Cortex of kidney (tissue), 1 donor: Measurements from ENCODE around the gene TBP.
"Not testable (repeated sequence)": the region's sequence is repeated elsewhere in the genome, so short reads cannot be mapped to it uniquely, and the experiment has no call there.

Experiments used
- DNase-seq: peaks from one replicate; lab custom pipeline; 2025; lab: John Stamatoyannopoulos, UW

TBP gene

GRCh38 chr6:170554013-170554795 is at the start of gene TBP:
TBP (plus strand) TSS chr6:170554369; CDS start chr6:170557030, 2,661 bp downstream.
- DNase-seq, result peak; percentile 25

- no peak for DNase-seq
Observed at GRCh38 chr6:170504479-170504878, 49.7 kb upstream of the TBP start.

- DNase-seq, result no peak
Observed at GRCh38 chr6:170505306-170505705, 48.9 kb upstream of the TBP start.

GRCh38 chr6:170506446-170506845 is 47.7 kb upstream of the TBP start:
- DNase-seq, result no peak

- not testable (repeated sequence) for DNase-seq
Observed at GRCh38 chr6:170507728-170508127, 46.4 kb upstream of the TBP start.

- DNase-seq, result not testable (repeated sequence)
Observed at GRCh38 chr6:170508275-170508674, 45.9 kb upstream of the TBP start.

GRCh38 chr6:170508892-170509722 is 45.1 kb upstream of the TBP start:
- DNase-seq, result not testable (repeated sequence)

GRCh38 chr6:170509723-170510018 is 44.5 kb upstream of the TBP start:
- no peak for DNase-seq

GRCh38 chr6:170510631-170511030 is 43.5 kb upstream of the TBP start:
- DNase-seq, result no peak

GRCh38 chr6:170512249-170512648 is 41.9 kb upstream of the TBP start:
- DNase-seq, result no peak

- no peak for DNase-seq
Observed at GRCh38 chr6:170514908-170515307, 39.3 kb upstream of the TBP start.

GRCh38 chr6:170516783-170517616 is 37.2 kb upstream of the TBP start:
- no peak for DNase-seq

GRCh38 chr6:170522565-170523183 is 31.5 kb upstream of the TBP start:
- no peak for DNase-seq

GRCh38 chr6:170523256-170524171 is 30.7 kb upstream of the TBP start:
- DNase-seq, result no peak

GRCh38 chr6:170524172-170524502 is 30.0 kb upstream of the TBP start:
- no peak for DNase-seq

- no peak for DNase-seq
Observed at GRCh38 chr6:170525795-170526194, 28.4 kb upstream of the TBP start.

- DNase-seq, result not testable (repeated sequence)
Observed at GRCh38 chr6:170527995-170528394, 26.2 kb upstream of the TBP start.

GRCh38 chr6:170529839-170530469 is 24.2 kb upstream of the TBP start:
- no peak for DNase-seq

- no peak for DNase-seq
Observed at GRCh38 chr6:170532867-170533488, 21.2 kb upstream of the TBP start.

- DNase-seq, result no peak
Observed at GRCh38 chr6:170533792-170534191, 20.4 kb upstream of the TBP start.
